Activated CD4-positive, alpha-beta memory T cell treated with anti-CD3 and anti-CD28 coated beads for 36 hours (primary cell): ENCODE measurements around the gene HPSE2. TPM values are rescaled to one million over a fixed set of nuclear protein-coding genes. Genes with fewer than 3 reads are reported as not detected.

Experiments
- CTCF ChIA-PET: fragments of 350-600 bp; sonication (Branson Sonifier 250); formaldehyde crosslinking; loops from one replicate; lab custom pipeline; 2021; ENCODE audit warnings: antibody characterized with exemption, inconsistent platforms; lab: Charles Lee
- POLR2A ChIA-PET: fragments of 350-600 bp; sonication (Branson Sonifier 250); formaldehyde crosslinking; loops from one replicate; lab custom pipeline; 2021; ENCODE audit warnings: antibody characterized with exemption; lab: Charles Lee
- DNase-seq: peaks from one replicate; pipeline ENCODE4 v3.0.0-alpha.2; 2020
- H3K27ac Mint-ChIP-seq: one replicate; pipeline ENCODE4 v1.8.0; 2021; ENCODE audit warnings: mixed read lengths
- H3K27me3 Mint-ChIP-seq: one replicate; pipeline ENCODE4 v1.8.0; 2021; ENCODE audit warnings: mixed read lengths
- H3K36me3 Mint-ChIP-seq: one replicate; pipeline ENCODE4 v1.8.0; 2021; ENCODE audit warnings: mixed read lengths
- H3K4me1 Mint-ChIP-seq: one replicate; pipeline ENCODE4 v1.8.0; 2021; ENCODE audit warnings: low read depth, mixed read lengths
- H3K4me3 Mint-ChIP-seq: one replicate; pipeline ENCODE4 v1.8.0; 2021; ENCODE audit warnings: mild to moderate bottlenecking, mixed read lengths
- H3K9me3 Mint-ChIP-seq: one replicate; pipeline ENCODE4 v1.8.0; 2021; ENCODE audit warnings: mixed read lengths
- intact Hi-C: fragments of 100-400 bp; cut with micrococcal nuclease; formaldehyde crosslinking; loops from one replicate; pipeline ENCODE4 v1.15.1; 2023
- total RNA-seq, 2 experiments: library from RNA; stranded (reverse); gene quantifications; one replicate each; pipeline ENCODE4 v1.2.3, GENCODE V29; 2021

The HPSE2 gene
- total RNA-seq, 2 experiments from 2014 or later, result not detected

- Mint-ChIP-seq H3K9me3 (no peaks in the 10 kb centered on the region), H3K27me3 (no peaks in the 10 kb centered on the region), H3K36me3 (no peaks in the 10 kb centered on the region), H3K4me3 (no peak overlapping the region), H3K27ac (no peak overlapping the region), H3K4me1 (no peaks in the 10 kb centered on the region)
- POLR2A ChIA-PET, result no interaction called here
- no peak for DNase-seq
- intact Hi-C loops, result no loop called here
- CTCF ChIA-PET, result no interaction called here
Observed at GRCh38 chr10:98808282-98808892, 427.3 kb downstream of the HPSE2 start.

- no peaks in the 10 kb centered on the region for H3K4me1 Mint-ChIP-seq
- ChIA-PET POLR2A (no interaction called here), CTCF (no interaction called here)
- no peak for DNase-seq
- no peaks in the 10 kb centered on the region for H3K36me3 Mint-ChIP-seq
- no peak overlapping the region for H3K4me3 Mint-ChIP-seq
- no peak overlapping the region for H3K27ac Mint-ChIP-seq
- intact Hi-C loops, result no loop called here
- peaks cover 2% of the 10 kb centered on the region for H3K9me3 Mint-ChIP-seq
- H3K27me3 Mint-ChIP-seq, result peaks cover 2% of the 10 kb centered on the region
Observed at GRCh38 chr10:98800263-98800662, 435.4 kb downstream of the HPSE2 start.

GRCh38 chr10:98795467-98795866 is 440.2 kb downstream of the HPSE2 start:
- POLR2A ChIA-PET, result no interaction called here
- DNase-seq, result no peak
- Mint-ChIP-seq H3K27ac (no peak overlapping the region), H3K4me1 (no peaks in the 10 kb centered on the region), H3K4me3 (no peak overlapping the region), H3K36me3 (no peaks in the 10 kb centered on the region), H3K27me3 (peaks cover 2% of the 10 kb centered on the region), H3K9me3 (peaks cover 2% of the 10 kb centered on the region)
- intact Hi-C loops, result no loop called here
- CTCF ChIA-PET, result no interaction called here

GRCh38 chr10:98790817-98791216 is 444.8 kb downstream of the HPSE2 start:
- Mint-ChIP-seq H3K27ac (no peak overlapping the region), H3K4me1 (no peaks in the 10 kb centered on the region), H3K27me3 (peaks cover 1% of the 10 kb centered on the region), H3K36me3 (no peaks in the 10 kb centered on the region), H3K4me3 (no peak overlapping the region), H3K9me3 (no peaks in the 10 kb centered on the region)
- intact Hi-C loops, result loop anchor here (5.0 kb wide), 1 partner anchor 456 kb away; no protein-coding TSS in a partner anchor
- DNase-seq, result no peak
- ChIA-PET CTCF (no interaction called here), POLR2A (no interaction called here)

- H3K4me1 Mint-ChIP-seq, result no peaks in the 10 kb centered on the region
- H3K27me3 Mint-ChIP-seq, result no peaks in the 10 kb centered on the region
Observed at GRCh38 chr10:98778277-98778759, 457.3 kb downstream of the HPSE2 start.

GRCh38 chr10:98758463-98758862 is 477.2 kb downstream of the HPSE2 start:
- ChIA-PET CTCF (no interaction called here), POLR2A (no interaction called here)
- Mint-ChIP-seq H3K27me3 (peaks cover 4% of the 10 kb centered on the region), H3K4me1 (no peaks in the 10 kb centered on the region), H3K36me3 (no peaks in the 10 kb centered on the region), H3K27ac (no peak overlapping the region), H3K9me3 (no peaks in the 10 kb centered on the region), H3K4me3 (no peak overlapping the region)
- intact Hi-C loops, result no loop called here
- DNase-seq, result no peak

More at GRCh38 chr10:98778277-98778759, 457.3 kb downstream of the HPSE2 start:
- H3K9me3 Mint-ChIP-seq, result no peaks in the 10 kb centered on the region
- H3K4me3 Mint-ChIP-seq, result no peak overlapping the region
- intact Hi-C loops, result no loop called here
- ChIA-PET CTCF (no interaction called here), POLR2A (no interaction called here)
- no peak for DNase-seq
- H3K27ac Mint-ChIP-seq, result no peak overlapping the region
- no peaks in the 10 kb centered on the region for H3K36me3 Mint-ChIP-seq

GRCh38 chr10:98748298-98748697 is 487.4 kb downstream of the HPSE2 start:
- Mint-ChIP-seq H3K27ac (no peak overlapping the region), H3K4me1 (no peaks in the 10 kb centered on the region), H3K9me3 (peaks cover 3% of the 10 kb centered on the region), H3K27me3 (no peaks in the 10 kb centered on the region), H3K36me3 (no peaks in the 10 kb centered on the region), H3K4me3 (no peak overlapping the region)
- POLR2A ChIA-PET, result no interaction called here
- CTCF ChIA-PET, result no interaction called here
- DNase-seq, result no peak
- intact Hi-C loops, result loop anchor here (2.0 kb wide), 1 partner anchor 499 kb away; no protein-coding TSS in a partner anchor

GRCh38 chr10:98745645-98746044 is 490.0 kb downstream of the HPSE2 start:
- H3K27ac Mint-ChIP-seq, result no peak overlapping the region
- H3K27me3 Mint-ChIP-seq, result no peaks in the 10 kb centered on the region
- intact Hi-C loops, result no loop called here

GRCh38 chr10:98720551-98720950 is 515.1 kb downstream of the HPSE2 start:
- Mint-ChIP-seq H3K36me3 (no peaks in the 10 kb centered on the region), H3K27ac (no peak overlapping the region), H3K9me3 (no peaks in the 10 kb centered on the region), H3K27me3 (peaks cover 4% of the 10 kb centered on the region), H3K4me1 (no peaks in the 10 kb centered on the region), H3K4me3 (no peak overlapping the region)
- CTCF ChIA-PET, result no interaction called here
- POLR2A ChIA-PET, result no interaction called here
- intact Hi-C loops, result no loop called here
- no peak for DNase-seq

More at GRCh38 chr10:98745645-98746044, 490.0 kb downstream of the HPSE2 start:
- Mint-ChIP-seq H3K36me3 (no peaks in the 10 kb centered on the region), H3K4me1 (no peaks in the 10 kb centered on the region), H3K4me3 (no peak overlapping the region), H3K9me3 (no peaks in the 10 kb centered on the region)
- DNase-seq, result no peak
- POLR2A ChIA-PET, result no interaction called here
- CTCF ChIA-PET, result no interaction called here

GRCh38 chr10:98713586-98713985 is 522.1 kb downstream of the HPSE2 start:
- H3K36me3 Mint-ChIP-seq, result no peaks in the 10 kb centered on the region
- H3K9me3 Mint-ChIP-seq, result no peaks in the 10 kb centered on the region
- intact Hi-C loops, result no loop called here
- ChIA-PET POLR2A (no interaction called here), CTCF (no interaction called here)
- no peak for DNase-seq
- no peak overlapping the region for H3K27ac Mint-ChIP-seq
- peaks cover 6% of the 10 kb centered on the region for H3K27me3 Mint-ChIP-seq
- H3K4me3 Mint-ChIP-seq, result no peak overlapping the region
- H3K4me1 Mint-ChIP-seq, result no peaks in the 10 kb centered on the region

GRCh38 chr10:98696516-98696915 is 539.1 kb downstream of the HPSE2 start:
- CTCF ChIA-PET, result no interaction called here
- H3K36me3 Mint-ChIP-seq, result no peaks in the 10 kb centered on the region
- H3K27me3 Mint-ChIP-seq, result peaks cover 6% of the 10 kb centered on the region
- no peak overlapping the region for H3K27ac Mint-ChIP-seq
- H3K4me3 Mint-ChIP-seq, result no peak overlapping the region
- no peaks in the 10 kb centered on the region for H3K4me1 Mint-ChIP-seq
- POLR2A ChIA-PET, result no interaction called here
- no peak for DNase-seq
- intact Hi-C loops, result no loop called here
- no peaks in the 10 kb centered on the region for H3K9me3 Mint-ChIP-seq

- no peaks in the 10 kb centered on the region for H3K36me3 Mint-ChIP-seq
- no peaks in the 10 kb centered on the region for H3K4me1 Mint-ChIP-seq
- ChIA-PET CTCF (no interaction called here), POLR2A (no interaction called here)
- peaks cover 6% of the 10 kb centered on the region for H3K27me3 Mint-ChIP-seq
- no peak for DNase-seq
- no peak overlapping the region for H3K4me3 Mint-ChIP-seq
- no peak overlapping the region for H3K27ac Mint-ChIP-seq
- H3K9me3 Mint-ChIP-seq, result no peaks in the 10 kb centered on the region
- intact Hi-C loops, result no loop called here
Observed at GRCh38 chr10:98694883-98695282, 540.8 kb downstream of the HPSE2 start.

GRCh38 chr10:98694014-98694413 is 541.6 kb downstream of the HPSE2 start:
- Mint-ChIP-seq H3K4me3 (no peak overlapping the region), H3K9me3 (peaks cover 3% of the 10 kb centered on the region), H3K27ac (no peak overlapping the region), H3K27me3 (peaks cover 6% of the 10 kb centered on the region), H3K36me3 (no peaks in the 10 kb centered on the region), H3K4me1 (no peaks in the 10 kb centered on the region)
- ChIA-PET POLR2A (no interaction called here), CTCF (no interaction called here)
- intact Hi-C loops, result no loop called here
- DNase-seq, result no peak
